Lung (tissue), 12 donors: ENCODE results near the gene DCLK1. TPM values are rescaled to one million over a fixed set of nuclear protein-coding genes. Genes with fewer than 3 reads are reported as not detected.

Experiments used
- ATAC-seq: fragments of 200-7000 bp; cut with Tn5 transposase; one replicate; pipeline ENCODE4 v1.9.1; 2020; ENCODE audit warnings: moderate number of reproducible peaks; ENCODE audit not compliant: insufficient read depth, low FRiP score
- DNase-seq, 3 donors: peaks; one replicate each; pipeline ENCODE4 v3.0.0-alpha.2; 2013 to 2017
- H3K27ac ChIP-seq, 2 donors: one replicate each; pipeline ENCODE4 v1.5.1; 2013; ENCODE audit warnings: mild to moderate bottlenecking in 2 of 2, moderate library complexity in 2 of 2, control low read depth in 1 of 2, inconsistent platforms in 1 of 2, low read depth in 1 of 2, low read length in 1 of 2
- H3K27me3 ChIP-seq, 3 donors: one replicate each; pipeline ENCODE4 v1.5.1; 2013; ENCODE audit warnings: low read length in 2 of 3; ENCODE audit not compliant: control insufficient read depth in 3 of 3, insufficient read depth in 3 of 3
- H3K36me3 ChIP-seq, 4 donors: one replicate each; pipeline ENCODE4 v1.5.1; 2013; ENCODE audit warnings: low read length in 4 of 4, mild to moderate bottlenecking in 1 of 4, moderate library complexity in 1 of 4; ENCODE audit not compliant: control insufficient read depth in 4 of 4, insufficient read depth in 4 of 4
- H3K4me1 ChIP-seq, 5 donors: one replicate each; pipeline ENCODE4 v1.5.1; 2013; ENCODE audit warnings: low read length in 5 of 5, mild to moderate bottlenecking in 2 of 5, moderate library complexity in 1 of 5; ENCODE audit not compliant: control insufficient read depth in 5 of 5, insufficient read depth in 5 of 5
- H3K4me3 ChIP-seq: one replicate; pipeline ENCODE4 v1.5.1; 2013; ENCODE audit warnings: mild to moderate bottlenecking, control low read depth, moderate library complexity
- H3K9ac ChIP-seq, 2 donors: one replicate each; pipeline ENCODE4 v1.5.1; 2013; ENCODE audit warnings: low read length in 2 of 2, control low read depth in 1 of 2; ENCODE audit not compliant: insufficient read depth in 1 of 2
- H3K9me3 ChIP-seq, 4 donors: one replicate each; pipeline ENCODE4 v1.5.1; 2013; ENCODE audit warnings: low read length in 3 of 4, mild to moderate bottlenecking in 1 of 4, moderate library complexity in 1 of 4; ENCODE audit not compliant: control insufficient read depth in 4 of 4, insufficient read depth in 3 of 4
- WGBS, 2 donors: extraction: QIAGEN DNeasy Blood & Tissue Kit; methylation state at CpG; one replicate each; pipeline ENCODE4 v1.1.7; 2013; 5-methylcytosine and 5-hydroxymethylcytosine counted together
- polyA plus RNA-seq, 2 donors: library from polyadenylated mRNA; stranded (reverse); fragments of 200-250 nt; gene quantifications; one replicate each; pipeline ENCODE4 v1.2.1, GENCODE V29; 2013
- total RNA-seq, 2 donors: library from RNA; depleted of rRNA in 1 of 2; stranded (reverse); fragments of >200 nt in 1 of 2; gene quantifications; one replicate each; pipeline ENCODE4 v1.2.1, GENCODE V29; 2014 to 2021
- TF ChIP-seq, protein P1 (sequence below): IDR thresholded peaks from 2 replicates; pipeline ENCODE4 v1.5.1; 2012; ENCODE audit warnings: mild to moderate bottlenecking; ENCODE audit errors: control extremely low read depth, extremely low read depth
- donor health status: control.
- donor health status: control.
- donor health status: Bipolar disorder and iron deficiency.
- donor health status: healthy.
- donor health status: DM: yes; HTN: yes; CAD: no.

Gene DCLK1
- total and polyA plus RNA-seq, 4 donors: 1.2 to 23.5 (median 7.0) TPM

DNA sequence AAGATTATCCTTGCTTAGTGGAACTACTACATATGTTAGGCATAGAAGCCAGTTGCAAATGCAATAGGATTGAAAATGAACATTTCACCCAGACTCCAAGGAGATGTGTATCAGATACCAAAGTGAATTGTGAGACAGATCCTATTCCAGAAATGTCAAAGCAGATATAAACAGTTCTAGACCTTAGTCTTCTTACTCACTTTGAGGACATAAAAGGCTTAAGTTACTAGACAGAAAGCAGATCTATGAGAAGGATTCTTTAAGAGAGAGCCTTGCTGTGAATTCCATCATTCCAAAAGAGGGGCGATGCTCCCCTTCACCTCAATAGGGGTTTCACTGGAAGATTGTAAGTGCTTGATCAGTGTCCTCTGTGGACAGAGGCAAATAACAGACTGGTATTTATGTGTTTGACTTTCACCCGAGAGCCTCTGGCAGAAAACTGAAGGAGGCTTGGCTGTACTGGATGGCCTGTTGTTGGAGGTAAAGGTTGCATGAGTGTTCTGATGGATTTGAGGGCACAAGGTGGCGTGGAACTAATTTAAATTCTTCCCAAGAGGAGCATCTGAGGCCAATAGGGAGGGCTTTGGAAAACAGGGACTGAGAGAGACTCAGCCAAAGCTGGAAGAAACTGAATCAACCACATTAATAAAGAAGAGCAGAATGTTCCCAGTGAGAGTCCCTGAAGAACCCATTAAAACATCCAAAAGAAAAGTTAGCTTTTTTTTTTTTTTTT is 194.8 kb downstream of the DCLK1 start:
- WGBS, 2 donors: 65 to 77% methylated on average over 3 of the region's 3 CpGs
- H3K27me3 ChIP-seq: no peaks in the 10 kb centered on the region
- H3K9ac ChIP-seq: no peak overlapping the region
- no peak overlapping the region for H3K27ac ChIP-seq
- no peak overlapping the region for H3K4me3 ChIP-seq
- H3K9me3 ChIP-seq: no peaks in the 10 kb centered on the region
- TF ChIP-seq, protein P1, sequence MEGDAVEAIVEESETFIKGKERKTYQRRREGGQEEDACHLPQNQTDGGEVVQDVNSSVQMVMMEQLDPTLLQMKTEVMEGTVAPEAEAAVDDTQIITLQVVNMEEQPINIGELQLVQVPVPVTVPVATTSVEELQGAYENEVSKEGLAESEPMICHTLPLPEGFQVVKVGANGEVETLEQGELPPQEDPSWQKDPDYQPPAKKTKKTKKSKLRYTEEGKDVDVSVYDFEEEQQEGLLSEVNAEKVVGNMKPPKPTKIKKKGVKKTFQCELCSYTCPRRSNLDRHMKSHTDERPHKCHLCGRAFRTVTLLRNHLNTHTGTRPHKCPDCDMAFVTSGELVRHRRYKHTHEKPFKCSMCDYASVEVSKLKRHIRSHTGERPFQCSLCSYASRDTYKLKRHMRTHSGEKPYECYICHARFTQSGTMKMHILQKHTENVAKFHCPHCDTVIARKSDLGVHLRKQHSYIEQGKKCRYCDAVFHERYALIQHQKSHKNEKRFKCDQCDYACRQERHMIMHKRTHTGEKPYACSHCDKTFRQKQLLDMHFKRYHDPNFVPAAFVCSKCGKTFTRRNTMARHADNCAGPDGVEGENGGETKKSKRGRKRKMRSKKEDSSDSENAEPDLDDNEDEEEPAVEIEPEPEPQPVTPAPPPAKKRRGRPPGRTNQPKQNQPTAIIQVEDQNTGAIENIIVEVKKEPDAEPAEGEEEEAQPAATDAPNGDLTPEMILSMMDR: no peak
- ATAC-seq (no peak), DNase-seq (no peak)
- no peaks in the 10 kb centered on the region for H3K4me1 ChIP-seq
- H3K36me3 ChIP-seq: no peaks in the 10 kb centered on the region

DNA sequence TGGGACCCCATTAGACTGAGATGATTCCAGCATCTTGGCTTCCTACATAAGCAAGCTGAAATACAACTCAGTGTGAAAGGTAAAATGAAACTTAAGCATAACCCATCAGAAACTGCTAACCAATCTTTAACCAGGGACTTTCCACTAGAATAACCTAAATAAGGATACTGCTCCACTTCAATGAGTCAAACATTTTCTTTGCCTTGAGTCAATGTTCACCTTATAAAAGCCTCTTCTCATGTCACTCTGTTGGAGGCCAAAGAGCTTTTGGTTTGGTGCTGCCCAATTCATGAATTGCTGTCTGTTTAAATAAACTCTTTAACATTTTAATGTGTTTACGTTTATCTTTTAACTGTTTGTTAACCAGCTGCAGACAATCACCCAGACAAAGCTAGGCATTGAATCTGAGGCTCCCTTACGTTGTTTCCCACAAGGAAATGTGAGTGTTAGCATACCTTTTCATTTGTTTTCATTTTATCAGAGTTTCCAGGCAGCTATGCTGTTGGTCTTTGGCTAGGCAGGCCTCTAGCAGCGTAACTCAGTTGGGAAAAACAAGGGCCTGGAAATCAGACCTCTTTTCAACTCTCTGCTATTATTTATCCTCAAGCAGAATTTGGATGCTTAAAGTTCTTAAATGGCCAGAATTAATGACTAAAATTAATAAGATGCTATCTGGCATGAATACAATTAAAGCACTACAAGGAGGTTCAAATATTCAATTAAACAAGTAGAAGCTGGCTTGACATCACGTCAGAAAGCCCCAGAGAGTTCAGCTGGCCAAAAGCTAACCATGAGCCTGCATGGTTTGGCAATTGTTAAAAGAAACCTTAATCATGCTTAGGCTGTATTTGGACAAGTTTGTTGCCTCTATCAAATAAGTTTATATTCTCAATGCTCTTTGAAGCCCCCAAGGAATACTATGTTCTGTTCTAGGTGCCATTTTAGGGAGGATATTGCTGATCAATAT is 200.2 kb downstream of the DCLK1 start:
- no peak overlapping the region for H3K9ac ChIP-seq
- TF ChIP-seq, protein P1: no peak
- no peak for DNase-seq
- 73 to 78% methylated on average over 4 of the region's 4 CpGs for WGBS, 2 donors
- H3K9me3 ChIP-seq: peaks cover 0 to 2% (median 0%) of the 10 kb centered on the region in 4 donors
- H3K27ac ChIP-seq: no peak overlapping the region
- no peak overlapping the region for H3K4me3 ChIP-seq
- no peaks in the 10 kb centered on the region for H3K27me3 ChIP-seq
- peaks cover 0 to 9% (median 1%) of the 10 kb centered on the region in 5 donors for H3K4me1 ChIP-seq
- no peaks in the 10 kb centered on the region for H3K36me3 ChIP-seq
- ATAC-seq: no peak

DNA sequence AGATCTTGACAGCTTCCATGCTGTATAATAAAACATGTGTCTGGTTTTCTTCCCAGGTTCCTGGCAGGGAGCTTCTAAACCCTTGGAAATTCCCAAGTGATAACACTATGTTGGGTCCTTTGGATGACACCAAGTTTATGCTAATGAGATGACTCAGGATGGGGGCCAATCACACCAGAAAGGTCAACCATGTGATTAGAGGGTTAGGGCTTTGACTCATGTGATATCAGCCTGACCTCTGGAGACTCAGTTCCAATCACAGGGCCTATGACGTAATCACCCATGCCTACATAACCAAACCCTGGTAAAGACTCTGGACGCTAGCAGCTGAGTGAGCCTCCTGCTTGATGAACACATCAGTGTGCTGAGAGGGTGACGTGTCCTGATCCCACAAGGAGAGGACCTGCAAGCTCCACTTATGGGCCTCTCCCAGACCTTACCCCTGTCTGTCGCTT is 203.6 kb downstream of the DCLK1 start:
- no peak overlapping the region for H3K9ac ChIP-seq
- ATAC-seq: no peak
- no peaks in the 10 kb centered on the region for H3K36me3 ChIP-seq
- peaks cover 0 to 2% (median 0%) of the 10 kb centered on the region in 4 donors for H3K9me3 ChIP-seq
- peaks cover 0 to 9% (median 1%) of the 10 kb centered on the region in 5 donors for H3K4me1 ChIP-seq
- H3K4me3 ChIP-seq: no peak overlapping the region
- H3K27ac ChIP-seq: peak overlapping the region in 1 of 2 donors; percentile 6
- TF ChIP-seq, protein P1: no peak
- peak in 1 of 3 donors; percentile 13 for DNase-seq
- WGBS, 2 donors: 71 to 74% methylated on average over 4 of the region's 4 CpGs
- no peaks in the 10 kb centered on the region for H3K27me3 ChIP-seq
